Coronary artery (tissue), 2 donors: ENCODE results near the gene RO60.

Source experiments
- DNase-seq: peaks from one replicate; pipeline ENCODE4 v3.0.0-alpha.2; 2017; ENCODE audit warnings: low spot score
- H3K27ac ChIP-seq, 2 donors: fragments of 200-600 bp; sonication (generic); one replicate each; pipeline ENCODE4 v1.5.1; 2016 to 2019
- H3K4me3 ChIP-seq: fragments of 200-600 bp; sonication (generic); 2 replicates; pipeline ENCODE4 v1.5.1; 2016; ENCODE audit warnings: mild to moderate bottlenecking, moderate library complexity
- TF ChIP-seq, protein P1 (sequence below): fragments of 200-600 bp; sonication (generic); IDR thresholded peaks from one replicate; pipeline ENCODE4 v1.5.1; 2019; ENCODE audit warnings: antibody characterized with exemption

RO60 gene

GRCh38 chr1:193108471-193108870 is 49.1 kb downstream of the RO60 start:
- TF ChIP-seq, protein P1, sequence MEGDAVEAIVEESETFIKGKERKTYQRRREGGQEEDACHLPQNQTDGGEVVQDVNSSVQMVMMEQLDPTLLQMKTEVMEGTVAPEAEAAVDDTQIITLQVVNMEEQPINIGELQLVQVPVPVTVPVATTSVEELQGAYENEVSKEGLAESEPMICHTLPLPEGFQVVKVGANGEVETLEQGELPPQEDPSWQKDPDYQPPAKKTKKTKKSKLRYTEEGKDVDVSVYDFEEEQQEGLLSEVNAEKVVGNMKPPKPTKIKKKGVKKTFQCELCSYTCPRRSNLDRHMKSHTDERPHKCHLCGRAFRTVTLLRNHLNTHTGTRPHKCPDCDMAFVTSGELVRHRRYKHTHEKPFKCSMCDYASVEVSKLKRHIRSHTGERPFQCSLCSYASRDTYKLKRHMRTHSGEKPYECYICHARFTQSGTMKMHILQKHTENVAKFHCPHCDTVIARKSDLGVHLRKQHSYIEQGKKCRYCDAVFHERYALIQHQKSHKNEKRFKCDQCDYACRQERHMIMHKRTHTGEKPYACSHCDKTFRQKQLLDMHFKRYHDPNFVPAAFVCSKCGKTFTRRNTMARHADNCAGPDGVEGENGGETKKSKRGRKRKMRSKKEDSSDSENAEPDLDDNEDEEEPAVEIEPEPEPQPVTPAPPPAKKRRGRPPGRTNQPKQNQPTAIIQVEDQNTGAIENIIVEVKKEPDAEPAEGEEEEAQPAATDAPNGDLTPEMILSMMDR = no peak
- H3K27ac ChIP-seq = no peak overlapping the region
- no peak overlapping the region for H3K4me3 ChIP-seq
- no peak for DNase-seq
